ENCODE results near the gene IFNA13.
"Not testable (repeated sequence)": the region's sequence is repeated elsewhere in the genome, so short reads cannot be mapped to it uniquely, and the experiment has no call there.

The IFNA13 gene

GRCh38 chr9:21367957-21368356 lies at the start of gene IFNA13:
IFNA13 (minus strand) TSS chr9:21368057; CDS start chr9:21368010, 47 bp downstream.
- no peak for DNase-seq

- DNase-seq = no peak
Observed at GRCh38 chr9:21415493-21416267, 47.8 kb upstream of the IFNA13 start.

- no peak for DNase-seq
Observed at GRCh38 chr9:21414220-21414940, 46.5 kb upstream of the IFNA13 start.

- no peak for DNase-seq
Observed at GRCh38 chr9:21413624-21414023, 45.8 kb upstream of the IFNA13 start.

- no peak for DNase-seq
Observed at GRCh38 chr9:21413151-21413550, 45.3 kb upstream of the IFNA13 start.

- DNase-seq = no peak
Observed at GRCh38 chr9:21412107-21412506, 44.2 kb upstream of the IFNA13 start.

GRCh38 chr9:21408817-21409216 lies 41.0 kb upstream of the IFNA13 start, which contains the start of gene IFNA8:
IFNA8 (plus strand) TSS chr9:21409117; CDS start chr9:21409177, 60 bp downstream.
- DNase-seq = no peak

GRCh38 chr9:21404146-21404545 lies 36.3 kb upstream of the IFNA13 start:
- no peak for DNase-seq

GRCh38 chr9:21402386-21403251 lies 34.8 kb upstream of the IFNA13 start:
- no peak for DNase-seq

GRCh38 chr9:21399956-21400355 lies 32.1 kb upstream of the IFNA13 start:
- no peak for DNase-seq

GRCh38 chr9:21398955-21399489 lies 31.2 kb upstream of the IFNA13 start:
- no peak for DNase-seq

GRCh38 chr9:21395778-21396717 lies 28.2 kb upstream of the IFNA13 start:
- DNase-seq = no peak

- no peak for DNase-seq
Observed at GRCh38 chr9:21392270-21392669, 24.4 kb upstream of the IFNA13 start.

GRCh38 chr9:21385131-21385670 lies 17.3 kb upstream of the IFNA13 start, which contains the start of gene IFNA2:
IFNA2 (minus strand) TSS chr9:21385398; CDS start chr9:21385329, 69 bp downstream.
- DNase-seq = no peak

- DNase-seq = no peak
Observed at GRCh38 chr9:21383627-21384026, 15.8 kb upstream of the IFNA13 start.

- DNase-seq = no peak
Observed at GRCh38 chr9:21381448-21382339, 13.8 kb upstream of the IFNA13 start.

GRCh38 chr9:21371467-21371866 lies 3.6 kb upstream of the IFNA13 start:
- not testable (repeated sequence) for DNase-seq

GRCh38 chr9:21367169-21367568 lies 688 bp downstream of the IFNA13 start:
- DNase-seq = not testable (repeated sequence)

- no peak for DNase-seq
Observed at GRCh38 chr9:21362287-21362686, 5.6 kb downstream of the IFNA13 start.

Measured in NCI-H748 treated with DMSO at 0.1 percent for 48 hours (cell line).